GM18507 (cell line): ENCODE data around the gene FBXL4.

Experiments
- DNase-seq: peaks from one replicate; pipeline ENCODE4 v3.0.0; 2011; ENCODE audit warnings: low read depth; ENCODE audit not compliant: insufficient read length; ENCODE audit errors: extremely low spot score
- FAIRE-seq: peaks from 2 replicates; lab custom pipeline; 2011; peaks lifted over from hg19 to GRCh38; lab: Jason Lieb, UNC

FBXL4 gene

GRCh38 chr6:98831057-98831958 lies 116.4 kb downstream of the FBXL4 start:
- FAIRE-seq (no peak), DNase-seq (no peak)

- FAIRE-seq: no peak
- no peak for DNase-seq
These were observed 117.6 kb downstream of the FBXL4 start for GRCh38 chr6:98830146-98830545.

DNA sequence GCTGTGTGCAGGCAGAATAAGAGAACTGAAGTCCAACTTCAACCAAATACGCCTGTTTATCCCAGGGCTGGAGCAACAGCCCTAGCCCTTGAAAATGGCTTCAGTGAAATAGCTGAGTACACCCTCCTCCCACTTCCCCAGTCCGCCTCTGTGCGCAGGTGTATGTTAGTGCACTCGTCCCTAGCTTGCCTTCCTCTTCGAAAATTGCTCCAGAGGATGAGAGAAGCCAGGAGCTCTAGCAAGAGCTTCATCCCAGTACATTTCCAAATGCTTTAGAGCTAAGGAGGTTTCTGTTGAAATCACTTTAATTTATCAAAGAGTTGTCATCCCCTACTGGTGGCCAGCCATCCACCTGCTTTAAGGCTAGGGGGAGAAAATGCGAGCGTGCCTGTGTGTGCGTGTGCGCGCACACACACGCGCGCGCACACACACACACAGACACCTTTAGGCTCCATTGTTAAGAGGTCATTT lies 118.8 kb downstream of the FBXL4 start:
- no peak for FAIRE-seq
- no peak for DNase-seq

DNA sequence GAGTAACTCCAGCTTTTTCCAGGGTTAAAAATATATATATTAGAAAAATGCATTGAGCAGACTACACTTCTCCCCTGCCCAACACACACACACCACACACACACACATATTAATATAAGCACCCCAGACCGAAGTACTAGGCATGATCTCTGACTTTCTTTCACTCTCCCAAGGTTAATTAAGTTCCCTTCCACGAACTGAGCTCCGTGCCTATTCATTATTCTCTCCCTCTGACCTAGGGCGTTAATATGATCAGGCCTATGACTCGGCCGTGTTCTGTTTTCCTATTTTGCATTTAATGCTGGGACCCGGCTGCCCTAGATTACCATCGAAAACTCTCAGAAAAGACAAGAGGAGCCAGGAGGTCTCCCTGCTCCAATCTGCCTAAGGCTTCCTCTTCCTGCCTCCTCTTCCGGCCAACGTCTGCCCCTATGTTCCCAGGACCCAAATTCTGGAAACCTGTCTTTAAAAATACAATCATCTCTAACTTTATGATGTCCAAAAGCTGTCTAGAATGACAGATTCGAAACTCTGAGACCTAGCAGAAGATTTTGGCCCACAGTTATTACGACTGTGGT lies 119.4 kb downstream of the FBXL4 start:
- no peak for FAIRE-seq
- DNase-seq: no peak

DNA sequence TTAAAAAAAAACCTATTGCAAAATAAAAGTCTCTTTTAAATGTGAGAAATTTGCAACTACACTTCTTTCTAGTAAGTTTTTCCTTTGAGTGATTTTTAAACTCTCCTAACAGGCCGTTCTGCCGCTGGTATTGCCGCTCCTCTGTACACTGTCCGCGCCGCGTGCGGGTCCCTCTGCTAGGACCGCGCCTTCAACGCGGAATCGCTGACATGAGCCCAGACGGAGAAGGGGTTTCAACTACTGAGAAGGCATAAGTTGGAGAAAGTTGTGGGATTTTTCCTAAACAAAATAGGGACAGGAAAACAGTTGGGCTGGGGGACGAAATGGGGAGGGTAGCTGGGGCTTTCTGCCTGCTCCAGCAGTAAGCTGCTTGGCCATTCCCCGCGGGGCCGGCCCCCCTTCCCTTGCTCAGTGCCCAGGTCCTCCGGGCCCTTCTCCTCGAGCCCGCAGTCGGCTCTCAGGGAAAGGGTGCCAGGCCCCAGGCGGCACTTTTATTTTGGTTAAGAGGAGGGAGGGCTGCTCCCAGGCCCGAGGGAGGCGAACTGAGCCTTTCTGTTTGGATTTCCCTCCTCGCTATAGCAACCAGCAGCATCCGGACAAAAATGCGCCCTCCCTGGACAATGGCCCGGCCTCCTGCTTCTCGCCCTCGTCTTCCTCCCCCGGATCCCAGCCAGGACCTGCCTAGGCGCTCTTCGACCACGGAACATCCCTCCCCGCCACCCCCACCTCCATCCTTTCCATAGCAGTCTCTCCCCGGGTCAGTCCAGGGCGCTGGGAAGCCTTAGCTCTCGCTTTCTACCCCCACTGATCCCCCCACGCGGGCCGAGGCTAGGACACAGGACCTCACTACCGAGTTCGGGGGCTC lies 120.2 kb downstream of the FBXL4 start:
- FAIRE-seq: no peak
- DNase-seq: no peak

DNA sequence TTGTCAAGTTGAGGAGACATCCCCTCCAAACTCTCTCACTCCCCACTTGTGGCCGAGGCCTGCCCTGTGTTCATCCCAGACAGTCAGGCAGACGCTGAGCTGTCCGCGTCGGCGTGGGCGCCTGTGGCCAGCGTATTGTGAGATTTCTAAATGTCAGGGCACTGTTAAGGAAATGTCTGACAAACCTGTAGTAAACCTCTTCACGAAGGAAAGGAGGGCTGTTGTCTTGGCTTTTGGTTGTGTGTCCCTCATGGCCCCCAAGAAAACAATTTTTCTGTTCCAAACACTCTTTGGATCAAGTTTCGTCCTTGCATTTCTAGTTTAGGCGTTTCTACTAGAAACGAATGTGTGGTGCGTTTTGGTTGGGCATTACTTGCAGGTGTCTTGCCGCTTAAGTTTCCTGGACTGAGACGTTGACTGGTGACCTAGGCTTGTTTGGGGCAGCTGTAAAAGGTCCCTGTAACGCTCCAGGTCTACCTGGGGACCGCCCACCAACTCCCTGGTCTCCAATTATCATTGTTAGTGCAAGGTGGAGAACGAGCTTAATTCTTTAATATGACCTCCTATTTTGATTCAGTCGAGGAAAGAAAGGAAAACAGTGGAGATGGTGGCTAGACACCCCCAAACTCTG lies 122.0 kb downstream of the FBXL4 start:
- DNase-seq: no peak

GRCh38 chr6:98824902-98825599 lies 122.7 kb downstream of the FBXL4 start:
- FAIRE-seq (no peak), DNase-seq (no peak)

More for the DNA sequence above, 122.0 kb downstream of the FBXL4 start:
- FAIRE-seq: no peak

GRCh38 chr6:98824162-98824901 lies 123.4 kb downstream of the FBXL4 start:
- DNase-seq (no peak), FAIRE-seq (no peak)

GRCh38 chr6:98823428-98824161 lies 124.2 kb downstream of the FBXL4 start:
- DNase-seq (no peak), FAIRE-seq (no peak)

- DNase-seq (no peak), FAIRE-seq (no peak)
These were observed 125.9 kb downstream of the FBXL4 start for GRCh38 chr6:98821756-98822405.
